Measurements from ENCODE around the gene DMC1. TPM values are rescaled to one million over a fixed set of nuclear protein-coding genes. Genes with fewer than 3 reads are reported as not detected.

The DMC1 gene
- total and polyA plus RNA-seq, 9 of the 15 experiments (the other 6 are each of a cell fraction or from before 2014, with no cell fraction given) = 5.5 to 55.5 (median 9.8) TPM

DNA sequence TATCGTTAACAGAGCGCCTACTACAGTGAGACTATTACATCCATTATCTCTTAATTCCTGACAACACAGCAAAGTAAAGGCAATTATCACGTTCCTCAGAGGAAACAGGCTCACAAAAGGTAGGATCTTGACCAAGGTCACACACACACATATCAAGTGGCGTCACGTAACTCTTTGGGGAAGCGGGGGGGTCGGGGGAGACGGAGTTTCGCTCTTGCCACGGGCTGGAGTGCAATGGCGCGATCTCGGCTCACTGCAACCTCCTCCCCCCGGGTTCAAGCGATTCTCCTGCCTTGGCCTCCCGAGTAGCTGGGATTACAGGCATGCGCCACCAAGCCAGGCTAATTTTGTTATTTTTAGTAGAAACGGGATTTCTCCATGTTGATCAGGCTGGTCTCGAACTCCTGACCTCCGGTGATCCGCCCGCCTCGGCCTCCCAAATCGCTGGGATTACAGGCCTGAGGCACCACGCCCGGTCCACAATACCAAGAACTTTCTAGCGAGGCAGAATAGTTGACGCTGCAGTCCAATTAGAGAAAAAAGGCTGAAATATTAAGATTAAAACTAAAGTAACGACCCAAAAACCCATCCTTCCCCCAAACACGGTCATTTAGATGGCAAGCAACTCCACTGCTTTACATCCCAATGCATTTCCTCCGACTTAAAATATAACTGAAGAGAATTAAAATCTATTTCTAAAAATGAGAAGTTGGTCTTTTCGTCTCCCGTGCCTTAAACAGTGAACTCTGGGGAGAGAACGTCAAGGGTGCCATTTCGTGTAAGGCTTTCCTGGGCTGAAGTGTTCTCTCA lies 65.0 kb downstream of the DMC1 start (continued):
- TF ChIP-seq, protein P1, sequence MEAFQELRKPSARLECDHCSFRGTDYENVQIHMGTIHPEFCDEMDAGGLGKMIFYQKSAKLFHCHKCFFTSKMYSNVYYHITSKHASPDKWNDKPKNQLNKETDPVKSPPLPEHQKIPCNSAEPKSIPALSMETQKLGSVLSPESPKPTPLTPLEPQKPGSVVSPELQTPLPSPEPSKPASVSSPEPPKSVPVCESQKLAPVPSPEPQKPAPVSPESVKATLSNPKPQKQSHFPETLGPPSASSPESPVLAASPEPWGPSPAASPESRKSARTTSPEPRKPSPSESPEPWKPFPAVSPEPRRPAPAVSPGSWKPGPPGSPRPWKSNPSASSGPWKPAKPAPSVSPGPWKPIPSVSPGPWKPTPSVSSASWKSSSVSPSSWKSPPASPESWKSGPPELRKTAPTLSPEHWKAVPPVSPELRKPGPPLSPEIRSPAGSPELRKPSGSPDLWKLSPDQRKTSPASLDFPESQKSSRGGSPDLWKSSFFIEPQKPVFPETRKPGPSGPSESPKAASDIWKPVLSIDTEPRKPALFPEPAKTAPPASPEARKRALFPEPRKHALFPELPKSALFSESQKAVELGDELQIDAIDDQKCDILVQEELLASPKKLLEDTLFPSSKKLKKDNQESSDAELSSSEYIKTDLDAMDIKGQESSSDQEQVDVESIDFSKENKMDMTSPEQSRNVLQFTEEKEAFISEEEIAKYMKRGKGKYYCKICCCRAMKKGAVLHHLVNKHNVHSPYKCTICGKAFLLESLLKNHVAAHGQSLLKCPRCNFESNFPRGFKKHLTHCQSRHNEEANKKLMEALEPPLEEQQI (IDR thresholded peaks at IDR 0.05) = no peak
- TF ChIP-seq CHD1 (IDR thresholded peaks at IDR 0.05; ENCODE audit: low read length) (peak; percentile 61), YY1 (IDR thresholded peaks at IDR 0.05; ENCODE audit: borderline replicate concordance in 1 of 3, control insufficient read depth in 1 of 3, extremely low read depth in 1 of 3, insufficient read depth in 3 of 3, insufficient read length in 1 of 3, insufficient replicate concordance in 2 of 3, low read depth in 1 of 3, low read length in 2 of 3) (peak in 2 of 3 experiments; percentile 36 to 78), BRD9 (IDR thresholded peaks at IDR 0.05; ENCODE audit: low read depth, partially characterized antibody) (peak; percentile 15), NCOR1 (IDR thresholded peaks at IDR 0.05) (peak; percentile 43; the same call in 1 of the 2 replicates), ETV5 (CRISPR knock-in tag; IDR thresholded peaks at IDR 0.05; ENCODE audit: low read depth) (no peak), ZFP1 (CRISPR knock-in tag; IDR thresholded peaks at IDR 0.05) (no peak), POLR2A (conservative IDR thresholded peaks at IDR 0.05) (peak; percentile 70), ZNF121 (CRISPR knock-in tag; conservative IDR thresholded peaks at IDR 0.05) (peak; percentile 31; the same call in 1 of the 2 replicates)
- TF ChIP-seq, protein P2, sequence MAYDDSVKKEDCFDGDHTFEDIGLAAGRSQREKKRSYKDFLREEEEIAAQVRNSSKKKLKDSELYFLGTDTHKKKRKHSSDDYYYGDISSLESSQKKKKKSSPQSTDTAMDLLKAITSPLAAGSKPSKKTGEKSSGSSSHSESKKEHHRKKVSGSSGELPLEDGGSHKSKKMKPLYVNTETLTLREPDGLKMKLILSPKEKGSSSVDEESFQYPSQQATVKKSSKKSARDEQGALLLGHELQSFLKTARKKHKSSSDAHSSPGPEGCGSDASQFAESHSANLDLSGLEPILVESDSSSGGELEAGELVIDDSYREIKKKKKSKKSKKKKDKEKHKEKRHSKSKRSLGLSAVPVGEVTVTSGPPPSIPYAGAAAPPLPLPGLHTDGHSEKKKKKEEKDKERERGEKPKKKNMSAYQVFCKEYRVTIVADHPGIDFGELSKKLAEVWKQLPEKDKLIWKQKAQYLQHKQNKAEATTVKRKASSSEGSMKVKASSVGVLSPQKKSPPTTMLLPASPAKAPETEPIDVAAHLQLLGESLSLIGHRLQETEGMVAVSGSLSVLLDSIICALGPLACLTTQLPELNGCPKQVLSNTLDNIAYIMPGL (CRISPR knock-in tag; IDR thresholded peaks at IDR 0.05) = no peak
- TF ChIP-seq, protein P3, sequence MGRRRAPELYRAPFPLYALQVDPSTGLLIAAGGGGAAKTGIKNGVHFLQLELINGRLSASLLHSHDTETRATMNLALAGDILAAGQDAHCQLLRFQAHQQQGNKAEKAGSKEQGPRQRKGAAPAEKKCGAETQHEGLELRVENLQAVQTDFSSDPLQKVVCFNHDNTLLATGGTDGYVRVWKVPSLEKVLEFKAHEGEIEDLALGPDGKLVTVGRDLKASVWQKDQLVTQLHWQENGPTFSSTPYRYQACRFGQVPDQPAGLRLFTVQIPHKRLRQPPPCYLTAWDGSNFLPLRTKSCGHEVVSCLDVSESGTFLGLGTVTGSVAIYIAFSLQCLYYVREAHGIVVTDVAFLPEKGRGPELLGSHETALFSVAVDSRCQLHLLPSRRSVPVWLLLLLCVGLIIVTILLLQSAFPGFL (CRISPR knock-in tag; IDR thresholded peaks at IDR 0.05) = no peak
- TF ChIP-seq, protein P4, sequence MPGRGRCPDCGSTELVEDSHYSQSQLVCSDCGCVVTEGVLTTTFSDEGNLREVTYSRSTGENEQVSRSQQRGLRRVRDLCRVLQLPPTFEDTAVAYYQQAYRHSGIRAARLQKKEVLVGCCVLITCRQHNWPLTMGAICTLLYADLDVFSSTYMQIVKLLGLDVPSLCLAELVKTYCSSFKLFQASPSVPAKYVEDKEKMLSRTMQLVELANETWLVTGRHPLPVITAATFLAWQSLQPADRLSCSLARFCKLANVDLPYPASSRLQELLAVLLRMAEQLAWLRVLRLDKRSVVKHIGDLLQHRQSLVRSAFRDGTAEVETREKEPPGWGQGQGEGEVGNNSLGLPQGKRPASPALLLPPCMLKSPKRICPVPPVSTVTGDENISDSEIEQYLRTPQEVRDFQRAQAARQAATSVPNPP (IDR thresholded peaks at IDR 0.05; ENCODE audit: borderline replicate concordance, insufficient read depth, insufficient read length) = no peak

Measured in K562 (cell line).